Measurements from ENCODE around the gene KRTAP21-3. TPM values are rescaled to one million over a fixed set of nuclear protein-coding genes. Genes with fewer than 3 reads are reported as not detected.

The KRTAP21-3 gene
- total and polyA plus RNA-seq, 2 donors (not counting 3 experiments of a cell fraction or from before 2014, with no cell fraction given) = not detected

DNA sequence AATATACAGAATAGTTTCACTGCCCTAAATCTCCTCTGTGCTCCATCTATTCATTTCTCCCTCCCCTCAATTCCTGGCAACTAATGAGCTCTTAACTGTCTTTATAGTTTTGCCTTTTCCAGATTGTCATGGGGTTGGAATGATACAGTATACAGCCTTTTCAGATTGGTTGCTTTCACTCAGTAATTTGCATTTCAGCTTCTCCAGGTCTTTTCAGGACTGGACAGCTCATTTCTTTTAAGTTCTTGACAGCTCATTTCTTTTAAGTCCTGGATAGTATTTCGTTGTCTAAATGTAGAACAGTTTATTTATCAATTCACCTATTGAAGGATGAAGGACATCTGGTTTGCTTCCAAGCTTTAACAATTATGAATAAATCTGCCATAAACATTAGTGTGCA lies 22.6 kb downstream of the KRTAP21-3 start:
- Histone ChIP-seq H3K27ac (ENCODE audit: insufficient read depth, low read depth, low read length) (no peak overlapping the region), H3K9me3 (replicated peaks; ENCODE audit: control insufficient read depth, insufficient read depth, low read length) (no peaks in the 10 kb centered on the region), H2AFZ (ENCODE audit: low read depth, low read length) (no peak overlapping the region), H3K4me3 (replicated peaks in 1 of 3; ENCODE audit: insufficient read depth in 1 of 3, low read depth in 1 of 3, low read length in 3 of 3) (no peak overlapping the region), H3K27me3 (ENCODE audit: control insufficient read depth in 2 of 2, insufficient read depth in 2 of 2, low read length in 2 of 2) (no peaks in the 10 kb centered on the region), H3K79me2 (ENCODE audit: control insufficient read depth, insufficient read depth, low read length) (no peaks in the 10 kb centered on the region), H3K9me1 (replicated peaks; ENCODE audit: control insufficient read depth, extremely low read depth, insufficient read depth, low read length) (no peaks in the 10 kb centered on the region), H3K9ac (replicated peaks; ENCODE audit: extremely low read depth, insufficient read depth, low read length) (no peak overlapping the region), H3K36me3 (ENCODE audit: control insufficient read depth in 2 of 2, extremely low read depth in 1 of 2, insufficient read depth in 2 of 2, low read length in 2 of 2) (no peaks in the 10 kb centered on the region), H4K20me1 (replicated peaks; ENCODE audit: control insufficient read depth, extremely low read depth, insufficient read depth, low read length) (no peaks in the 10 kb centered on the region), H3K4me1 (ENCODE audit: control insufficient read depth, extremely low read depth, insufficient read depth, low read length) (no peaks in the 10 kb centered on the region), H3K4me2 (ENCODE audit: insufficient read depth, low read length) (no peak overlapping the region)
- no peak for DNase-seq (ENCODE audit: low read depth, low spot score)
- dilution Hi-C loops (cut with MboI; ENCODE audit: extremely low pct_ligation_motif_present, low sequenced_read_pairs) = no loop called here
- no TSS peak for BruUV-seq (replicated peaks)
- no peak for TF ChIP-seq GATA2 (IDR thresholded peaks at IDR 0.05; ENCODE audit: insufficient read depth, insufficient read length, low read depth, low read length)
- FAIRE-seq = no peak
- POLR2A ChIA-PET = no interaction called here
- CTCF ChIA-PET = no interaction called here
- intact Hi-C loops (cut with micrococcal nuclease) = no loop called here

DNA sequence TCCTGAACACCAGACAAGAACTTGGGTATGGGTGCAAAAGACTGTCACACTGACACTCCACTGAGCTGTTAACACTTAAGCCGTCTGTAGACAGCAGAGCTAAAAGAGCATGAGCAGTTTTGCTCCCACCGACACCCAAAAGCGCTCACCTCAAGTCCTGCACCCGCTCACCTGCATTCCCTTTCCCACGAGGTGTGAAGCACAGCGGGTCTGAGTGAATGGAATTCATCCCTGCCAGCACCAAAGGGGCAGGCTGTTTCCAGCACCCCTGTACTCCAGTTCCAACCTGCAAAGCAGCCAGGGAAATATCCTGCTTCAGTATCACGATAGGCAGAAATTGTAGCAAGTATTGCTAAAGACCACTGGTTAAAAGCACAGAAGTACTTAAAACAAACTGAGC lies 28.8 kb downstream of the KRTAP21-3 start:
- FAIRE-seq (no peak), DNase-seq (ENCODE audit: low read depth, low spot score) (no peak)
- no peak for TF ChIP-seq POLR2AphosphoS5 (IDR thresholded peaks at IDR 0.05; ENCODE audit: insufficient read depth, low read depth, low read length)
- CTCF ChIA-PET = no interaction called here
- POLR2A ChIA-PET = no interaction called here
- Histone ChIP-seq H4K20me1 (replicated peaks; ENCODE audit: control insufficient read depth, extremely low read depth, insufficient read depth, low read length) (no peaks in the 10 kb centered on the region), H3K27ac (ENCODE audit: insufficient read depth, low read depth, low read length) (no peak overlapping the region), H3K79me2 (ENCODE audit: control insufficient read depth, insufficient read depth, low read length) (no peaks in the 10 kb centered on the region), H3K4me2 (ENCODE audit: insufficient read depth, low read length) (no peak overlapping the region), H3K4me3 (replicated peaks in 1 of 3; ENCODE audit: insufficient read depth in 1 of 3, low read depth in 1 of 3, low read length in 3 of 3) (no peak overlapping the region), H3K36me3 (ENCODE audit: control insufficient read depth in 2 of 2, extremely low read depth in 1 of 2, insufficient read depth in 2 of 2, low read length in 2 of 2) (no peaks in the 10 kb centered on the region), H3K9ac (replicated peaks; ENCODE audit: extremely low read depth, insufficient read depth, low read length) (no peak overlapping the region), H3K4me1 (ENCODE audit: control insufficient read depth, extremely low read depth, insufficient read depth, low read length) (no peaks in the 10 kb centered on the region), H3K9me3 (replicated peaks; ENCODE audit: control insufficient read depth, insufficient read depth, low read length) (peaks cover 2% of the 10 kb centered on the region), H3K27me3 (ENCODE audit: control insufficient read depth in 2 of 2, insufficient read depth in 2 of 2, low read length in 2 of 2) (no peaks in the 10 kb centered on the region), H3K9me1 (replicated peaks; ENCODE audit: control insufficient read depth, extremely low read depth, insufficient read depth, low read length) (no peaks in the 10 kb centered on the region), H2AFZ (ENCODE audit: low read depth, low read length) (no peak overlapping the region)
- BruUV-seq (replicated peaks) = no TSS peak
- intact Hi-C loops (cut with micrococcal nuclease) = no loop called here
- dilution Hi-C loops (cut with MboI; ENCODE audit: extremely low pct_ligation_motif_present, low sequenced_read_pairs) = no loop called here
